Neural progenitor cell (in vitro differentiated cells): ENCODE measurements around the gene HABP2.

Experiments used
- EZH2 ChIP-seq: fragments of 200-600 bp; sonication (generic); IDR thresholded peaks from 2 replicates; pipeline ENCODE4 v1.6.1; 2017; ENCODE audit warnings: antibody characterized with exemption, mild to moderate bottlenecking, moderate library complexity
- EZH2phosphoT487 ChIP-seq: fragments of 200-600 bp; sonication (generic); IDR thresholded peaks from 2 replicates; pipeline ENCODE4 v1.6.1; 2017; ENCODE audit warnings: antibody characterized with exemption
- TF ChIP-seq, protein P1 (sequence below): fragments of 200-600 bp; sonication (generic); IDR thresholded peaks from 2 replicates; pipeline ENCODE4 v1.5.1; 2017; ENCODE audit warnings: antibody characterized with exemption, mild to moderate bottlenecking

DNA sequence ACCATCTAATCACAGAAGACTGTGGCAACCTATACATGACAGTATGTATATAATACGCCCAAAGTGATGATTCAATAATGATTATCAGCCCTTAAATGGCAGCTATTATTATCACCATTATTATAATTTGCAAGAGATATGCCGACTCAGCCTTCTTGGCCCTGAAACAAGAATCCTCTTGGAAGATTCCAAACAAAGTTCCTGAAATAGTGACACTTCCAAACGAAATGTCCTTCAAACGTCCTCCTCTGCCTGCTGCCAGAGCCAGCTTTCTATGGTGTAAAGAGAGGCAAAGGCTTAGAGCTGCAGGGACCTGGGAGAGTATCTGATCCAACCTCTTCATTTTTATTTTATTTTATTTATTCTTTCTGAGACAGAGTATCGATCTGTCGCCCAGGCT, 75.0 kb downstream of the HABP2 start:
- TF ChIP-seq, protein P1, sequence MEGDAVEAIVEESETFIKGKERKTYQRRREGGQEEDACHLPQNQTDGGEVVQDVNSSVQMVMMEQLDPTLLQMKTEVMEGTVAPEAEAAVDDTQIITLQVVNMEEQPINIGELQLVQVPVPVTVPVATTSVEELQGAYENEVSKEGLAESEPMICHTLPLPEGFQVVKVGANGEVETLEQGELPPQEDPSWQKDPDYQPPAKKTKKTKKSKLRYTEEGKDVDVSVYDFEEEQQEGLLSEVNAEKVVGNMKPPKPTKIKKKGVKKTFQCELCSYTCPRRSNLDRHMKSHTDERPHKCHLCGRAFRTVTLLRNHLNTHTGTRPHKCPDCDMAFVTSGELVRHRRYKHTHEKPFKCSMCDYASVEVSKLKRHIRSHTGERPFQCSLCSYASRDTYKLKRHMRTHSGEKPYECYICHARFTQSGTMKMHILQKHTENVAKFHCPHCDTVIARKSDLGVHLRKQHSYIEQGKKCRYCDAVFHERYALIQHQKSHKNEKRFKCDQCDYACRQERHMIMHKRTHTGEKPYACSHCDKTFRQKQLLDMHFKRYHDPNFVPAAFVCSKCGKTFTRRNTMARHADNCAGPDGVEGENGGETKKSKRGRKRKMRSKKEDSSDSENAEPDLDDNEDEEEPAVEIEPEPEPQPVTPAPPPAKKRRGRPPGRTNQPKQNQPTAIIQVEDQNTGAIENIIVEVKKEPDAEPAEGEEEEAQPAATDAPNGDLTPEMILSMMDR, result no peak
- TF ChIP-seq EZH2phosphoT487 (no peak), EZH2 (no peak)
